ENCODE results near the gene PRR12.

DNA sequence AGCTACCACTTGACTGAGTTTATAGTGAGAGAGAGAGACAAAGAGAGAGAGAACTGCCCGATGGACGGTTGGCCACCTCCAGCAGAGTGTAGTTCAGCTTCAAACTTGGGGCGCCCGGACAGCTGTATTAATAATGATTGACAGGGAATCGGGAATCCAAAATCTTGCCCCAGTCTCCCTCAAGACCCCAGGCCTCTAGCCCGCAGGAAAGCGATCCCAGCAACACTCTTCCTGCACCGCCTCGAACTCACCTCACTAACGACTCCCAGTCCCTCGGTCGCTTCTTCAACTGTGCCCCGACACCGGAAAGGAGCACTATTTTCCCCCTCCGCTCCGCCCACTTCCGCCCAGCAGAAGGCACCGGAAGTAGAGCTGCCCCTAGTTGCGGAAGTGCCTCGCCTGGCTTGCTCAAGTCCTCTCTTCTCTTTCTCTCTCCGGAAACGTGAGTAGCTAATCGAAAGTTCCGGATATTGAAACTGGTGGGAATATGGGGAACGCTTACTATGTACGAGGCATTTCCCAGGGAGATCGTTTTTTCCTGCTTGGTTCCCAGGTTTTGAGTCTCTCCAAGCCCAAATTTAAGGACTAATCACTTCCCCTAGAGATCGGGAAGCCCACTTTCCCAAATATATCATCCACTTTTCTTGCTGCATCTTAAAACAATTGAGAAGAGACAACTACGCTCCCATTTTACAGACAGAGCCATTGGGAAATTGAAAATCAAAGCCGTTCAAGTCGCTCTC, 10.5 kb upstream of the PRR12 start, which contains the start of gene NOSIP:
- TF ChIP-seq, protein P1, sequence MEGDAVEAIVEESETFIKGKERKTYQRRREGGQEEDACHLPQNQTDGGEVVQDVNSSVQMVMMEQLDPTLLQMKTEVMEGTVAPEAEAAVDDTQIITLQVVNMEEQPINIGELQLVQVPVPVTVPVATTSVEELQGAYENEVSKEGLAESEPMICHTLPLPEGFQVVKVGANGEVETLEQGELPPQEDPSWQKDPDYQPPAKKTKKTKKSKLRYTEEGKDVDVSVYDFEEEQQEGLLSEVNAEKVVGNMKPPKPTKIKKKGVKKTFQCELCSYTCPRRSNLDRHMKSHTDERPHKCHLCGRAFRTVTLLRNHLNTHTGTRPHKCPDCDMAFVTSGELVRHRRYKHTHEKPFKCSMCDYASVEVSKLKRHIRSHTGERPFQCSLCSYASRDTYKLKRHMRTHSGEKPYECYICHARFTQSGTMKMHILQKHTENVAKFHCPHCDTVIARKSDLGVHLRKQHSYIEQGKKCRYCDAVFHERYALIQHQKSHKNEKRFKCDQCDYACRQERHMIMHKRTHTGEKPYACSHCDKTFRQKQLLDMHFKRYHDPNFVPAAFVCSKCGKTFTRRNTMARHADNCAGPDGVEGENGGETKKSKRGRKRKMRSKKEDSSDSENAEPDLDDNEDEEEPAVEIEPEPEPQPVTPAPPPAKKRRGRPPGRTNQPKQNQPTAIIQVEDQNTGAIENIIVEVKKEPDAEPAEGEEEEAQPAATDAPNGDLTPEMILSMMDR (IDR thresholded peaks at IDR 0.05; ENCODE audit: low read length) = no peak
- TF ChIP-seq EZH2 (optimal IDR thresholded peaks at IDR 0.05; ENCODE audit: low read depth, low read length) (no peak), EZH2phosphoT487 (IDR thresholded peaks at IDR 0.05; ENCODE audit: low read length) (no peak)
